ENCODE data around the gene SLC16A1.
"Not testable (repeated sequence)": the region's sequence is repeated elsewhere in the genome, so short reads cannot be mapped to it uniquely, and the experiment has no call there.

SLC16A1 gene

GRCh38 chr1:112896783-112897182 lies 59.2 kb downstream of the SLC16A1 start:
- H3K27me3 Mint-ChIP-seq: no peaks in the 10 kb centered on the region
- peaks cover 5% of the 10 kb centered on the region for H3K9me3 Mint-ChIP-seq
- no peak for ATAC-seq (ENCODE audit: low read depth)
- H3K36me3 Mint-ChIP-seq: no peaks in the 10 kb centered on the region
- no peak overlapping the region for H3K4me3 Mint-ChIP-seq
- H3K27ac Mint-ChIP-seq: no peak overlapping the region
- DNase-seq (ENCODE audit: low spot score in 2 of 2): no peak
- H3K4me1 Mint-ChIP-seq: no peaks in the 10 kb centered on the region

GRCh38 chr1:112894561-112895011 lies 61.4 kb downstream of the SLC16A1 start:
- Mint-ChIP-seq H3K27me3 (peaks cover 3% of the 10 kb centered on the region), H3K27ac (no peak overlapping the region), H3K36me3 (peaks cover 2% of the 10 kb centered on the region), H3K4me1 (no peaks in the 10 kb centered on the region), H3K9me3 (peaks cover 7% of the 10 kb centered on the region), H3K4me3 (no peak overlapping the region)
- DNase-seq (ENCODE audit: low spot score in 2 of 2): no peak
- no peak for ATAC-seq (ENCODE audit: low read depth)

- Mint-ChIP-seq H3K36me3 (peaks cover 2% of the 10 kb centered on the region), H3K27me3 (peaks cover 3% of the 10 kb centered on the region), H3K4me3 (no peak overlapping the region), H3K4me1 (no peaks in the 10 kb centered on the region), H3K27ac (no peak overlapping the region), H3K9me3 (peaks cover 7% of the 10 kb centered on the region)
- ATAC-seq (ENCODE audit: low read depth) (no peak), DNase-seq (ENCODE audit: low spot score in 2 of 2) (no peak)
Observed at GRCh38 chr1:112894010-112894292, 62.0 kb downstream of the SLC16A1 start.

GRCh38 chr1:112893288-112894009 lies 62.5 kb downstream of the SLC16A1 start:
- Mint-ChIP-seq H3K4me1 (no peaks in the 10 kb centered on the region), H3K36me3 (peaks cover 2% of the 10 kb centered on the region), H3K9me3 (peaks cover 7% of the 10 kb centered on the region), H3K4me3 (no peak overlapping the region), H3K27ac (no peak overlapping the region), H3K27me3 (peaks cover 3% of the 10 kb centered on the region)
- ATAC-seq (ENCODE audit: low read depth) (no peak), DNase-seq (ENCODE audit: low spot score in 2 of 2) (no peak)

GRCh38 chr1:112889906-112890305 lies 66.1 kb downstream of the SLC16A1 start:
- ATAC-seq (ENCODE audit: low read depth); H3K27ac Mint-ChIP-seq; H3K27me3 Mint-ChIP-seq; H3K4me3 Mint-ChIP-seq; DNase-seq (ENCODE audit: low spot score in 2 of 2); H3K4me1 Mint-ChIP-seq; H3K9me3 Mint-ChIP-seq; H3K36me3 Mint-ChIP-seq: not testable (repeated sequence)

- DNase-seq (ENCODE audit: low spot score in 2 of 2): no peak
- Mint-ChIP-seq H3K27ac (no peak overlapping the region), H3K27me3 (peaks cover 3% of the 10 kb centered on the region), H3K4me1 (no peaks in the 10 kb centered on the region), H3K9me3 (peaks cover 3% of the 10 kb centered on the region), H3K36me3 (peaks cover 2% of the 10 kb centered on the region), H3K4me3 (no peak overlapping the region)
- no peak for ATAC-seq (ENCODE audit: low read depth)
Observed at GRCh38 chr1:112889052-112889768, 66.8 kb downstream of the SLC16A1 start.

- ATAC-seq (ENCODE audit: low read depth) (no peak), DNase-seq (ENCODE audit: low spot score in 2 of 2) (no peak)
- Mint-ChIP-seq H3K4me1 (no peaks in the 10 kb centered on the region), H3K4me3 (no peak overlapping the region), H3K27ac (no peak overlapping the region), H3K27me3 (peaks cover 3% of the 10 kb centered on the region), H3K36me3 (peaks cover 2% of the 10 kb centered on the region), H3K9me3 (peaks cover 3% of the 10 kb centered on the region)
Observed at GRCh38 chr1:112888630-112889029, 67.4 kb downstream of the SLC16A1 start.

- Mint-ChIP-seq H3K4me3 (no peak overlapping the region), H3K27me3 (peaks cover 3% of the 10 kb centered on the region), H3K27ac (no peak overlapping the region), H3K36me3 (peaks cover 2% of the 10 kb centered on the region), H3K9me3 (peaks cover 2% of the 10 kb centered on the region), H3K4me1 (no peaks in the 10 kb centered on the region)
- DNase-seq (ENCODE audit: low spot score in 2 of 2) (no peak), ATAC-seq (ENCODE audit: low read depth) (no peak)
Observed at GRCh38 chr1:112887599-112888283, 68.3 kb downstream of the SLC16A1 start.

GRCh38 chr1:112884996-112885395 lies 71.0 kb downstream of the SLC16A1 start:
- DNase-seq (ENCODE audit: low spot score in 2 of 2); H3K27ac Mint-ChIP-seq; H3K27me3 Mint-ChIP-seq; H3K36me3 Mint-ChIP-seq; H3K9me3 Mint-ChIP-seq; H3K4me1 Mint-ChIP-seq; H3K4me3 Mint-ChIP-seq; ATAC-seq (ENCODE audit: low read depth): not testable (repeated sequence)

- H3K4me3 Mint-ChIP-seq: no peak overlapping the region
- ATAC-seq (ENCODE audit: low read depth) (no peak), DNase-seq (ENCODE audit: low spot score in 2 of 2) (no peak)
- peaks cover 3% of the 10 kb centered on the region for H3K4me1 Mint-ChIP-seq
- H3K9me3 Mint-ChIP-seq: no peaks in the 10 kb centered on the region
- no peaks in the 10 kb centered on the region for H3K27me3 Mint-ChIP-seq
- no peak overlapping the region for H3K27ac Mint-ChIP-seq
- no peaks in the 10 kb centered on the region for H3K36me3 Mint-ChIP-seq
Observed at GRCh38 chr1:112882271-112882744, 73.7 kb downstream of the SLC16A1 start.

- ATAC-seq (ENCODE audit: low read depth) (no peak), DNase-seq (ENCODE audit: low spot score in 2 of 2) (no peak)
- Mint-ChIP-seq H3K9me3 (no peaks in the 10 kb centered on the region), H3K36me3 (no peaks in the 10 kb centered on the region), H3K4me1 (peaks cover 3% of the 10 kb centered on the region), H3K27ac (no peak overlapping the region), H3K27me3 (no peaks in the 10 kb centered on the region), H3K4me3 (no peak overlapping the region)
Observed at GRCh38 chr1:112881742-112882127, 74.3 kb downstream of the SLC16A1 start.

- peaks cover 3% of the 10 kb centered on the region for H3K4me1 Mint-ChIP-seq
- no peaks in the 10 kb centered on the region for H3K9me3 Mint-ChIP-seq
- no peak for ATAC-seq (ENCODE audit: low read depth)
- no peak overlapping the region for H3K4me3 Mint-ChIP-seq
- no peaks in the 10 kb centered on the region for H3K36me3 Mint-ChIP-seq
- H3K27me3 Mint-ChIP-seq: peaks cover 7% of the 10 kb centered on the region
- no peak for DNase-seq (ENCODE audit: low spot score in 2 of 2)
- H3K27ac Mint-ChIP-seq: no peak overlapping the region
Observed at GRCh38 chr1:112879834-112880233, 76.2 kb downstream of the SLC16A1 start.

GRCh38 chr1:112878321-112878720 lies 77.7 kb downstream of the SLC16A1 start:
- Mint-ChIP-seq H3K4me3 (no peak overlapping the region), H3K27me3 (peaks cover 9% of the 10 kb centered on the region), H3K36me3 (no peaks in the 10 kb centered on the region), H3K27ac (no peak overlapping the region), H3K4me1 (peaks cover 3% of the 10 kb centered on the region), H3K9me3 (no peaks in the 10 kb centered on the region)
- no peak for ATAC-seq (ENCODE audit: low read depth)
- no peak for DNase-seq (ENCODE audit: low spot score in 2 of 2)

- Mint-ChIP-seq H3K27ac (no peak overlapping the region), H3K36me3 (no peaks in the 10 kb centered on the region), H3K27me3 (peaks cover 9% of the 10 kb centered on the region), H3K9me3 (no peaks in the 10 kb centered on the region), H3K4me3 (no peak overlapping the region), H3K4me1 (peaks cover 3% of the 10 kb centered on the region)
- DNase-seq (ENCODE audit: low spot score in 2 of 2) (no peak), ATAC-seq (ENCODE audit: low read depth) (no peak)
Observed at GRCh38 chr1:112877750-112878149, 78.2 kb downstream of the SLC16A1 start.

Data from memory B cell (primary cell).